Stimulated activated memory B cell treated with anti-CD40 and anti-IgM and Interleukin-4, amounts not matched to agents 10 μg/mL and 1 μg/mL and 100 μg/mL, for 72 hours (primary cell): Measurements from ENCODE around the gene TEX19.
A peak's percentile ranks its signal among the peaks of the same experiment; 100 is the strongest.

Experiments
- ATAC-seq: fragments of 150-1000 bp; cut with Tn5 transposase; 2 replicates; pipeline ENCODE4 v1.10.0; 2021
- H3K27ac Mint-ChIP-seq: one replicate; pipeline ENCODE4 v1.8.0; 2022; ENCODE audit warnings: mild to moderate bottlenecking, mixed read lengths
- H3K27me3 Mint-ChIP-seq: one replicate; pipeline ENCODE4 v1.8.0; 2022; ENCODE audit warnings: mixed read lengths
- H3K36me3 Mint-ChIP-seq: one replicate; pipeline ENCODE4 v1.8.0; 2022; ENCODE audit warnings: mixed read lengths
- H3K4me1 Mint-ChIP-seq: one replicate; pipeline ENCODE4 v1.8.0; 2022; ENCODE audit warnings: mixed read lengths
- H3K4me3 Mint-ChIP-seq: one replicate; pipeline ENCODE4 v1.8.0; 2022; ENCODE audit warnings: mild to moderate bottlenecking, moderate library complexity, mixed read lengths
- H3K9me3 Mint-ChIP-seq: one replicate; pipeline ENCODE4 v1.8.0; 2022; ENCODE audit warnings: mixed read lengths

Gene TEX19

GRCh38 chr17:82383411-82383810, 24.4 kb downstream of the TEX19 start:
- Mint-ChIP-seq H3K27me3 (peaks cover 72% of the 10 kb centered on the region), H3K9me3 (no peaks in the 10 kb centered on the region), H3K36me3 (no peaks in the 10 kb centered on the region), H3K27ac (no peak overlapping the region), H3K4me3 (no peak overlapping the region), H3K4me1 (peaks cover 24% of the 10 kb centered on the region)
- no peak for ATAC-seq

GRCh38 chr17:82384051-82384729, 25.1 kb downstream of the TEX19 start:
- Mint-ChIP-seq H3K4me1 (peaks cover 24% of the 10 kb centered on the region), H3K36me3 (no peaks in the 10 kb centered on the region), H3K27me3 (peaks cover 65% of the 10 kb centered on the region), H3K9me3 (no peaks in the 10 kb centered on the region), H3K4me3 (no peak overlapping the region), H3K27ac (no peak overlapping the region)
- ATAC-seq = no peak

GRCh38 chr17:82384730-82385481, 25.9 kb downstream of the TEX19 start:
- H3K27me3 Mint-ChIP-seq = peaks cover 59% of the 10 kb centered on the region
- H3K27ac Mint-ChIP-seq = no peak overlapping the region

GRCh38 chr17:82385559-82386254, 26.7 kb downstream of the TEX19 start:
- H3K27me3 Mint-ChIP-seq = peaks cover 51% of the 10 kb centered on the region
- H3K27ac Mint-ChIP-seq = no peak overlapping the region
- ATAC-seq = no peak
- H3K9me3 Mint-ChIP-seq = no peaks in the 10 kb centered on the region
- H3K4me1 Mint-ChIP-seq = peaks cover 18% of the 10 kb centered on the region
- no peaks in the 10 kb centered on the region for H3K36me3 Mint-ChIP-seq
- H3K4me3 Mint-ChIP-seq = no peak overlapping the region

More at GRCh38 chr17:82384730-82385481, 25.9 kb downstream of the TEX19 start:
- Mint-ChIP-seq H3K9me3 (no peaks in the 10 kb centered on the region), H3K4me1 (peaks cover 21% of the 10 kb centered on the region), H3K36me3 (no peaks in the 10 kb centered on the region), H3K4me3 (no peak overlapping the region)
- no peak for ATAC-seq

GRCh38 chr17:82386255-82386831, 27.3 kb downstream of the TEX19 start:
- H3K27ac Mint-ChIP-seq = no peak overlapping the region
- ATAC-seq = no peak
- peaks cover 44% of the 10 kb centered on the region for H3K27me3 Mint-ChIP-seq
- H3K4me1 Mint-ChIP-seq = peaks cover 14% of the 10 kb centered on the region
- H3K9me3 Mint-ChIP-seq = no peaks in the 10 kb centered on the region
- no peaks in the 10 kb centered on the region for H3K36me3 Mint-ChIP-seq
- H3K4me3 Mint-ChIP-seq = no peak overlapping the region

- no peak for ATAC-seq
- peaks cover 2% of the 10 kb centered on the region for H3K36me3 Mint-ChIP-seq
- H3K27me3 Mint-ChIP-seq = peaks cover 41% of the 10 kb centered on the region
- H3K27ac Mint-ChIP-seq = no peak overlapping the region
- H3K4me3 Mint-ChIP-seq = no peak overlapping the region
- H3K9me3 Mint-ChIP-seq = no peaks in the 10 kb centered on the region
- peaks cover 11% of the 10 kb centered on the region for H3K4me1 Mint-ChIP-seq
Observed at GRCh38 chr17:82386881-82387704, 28.0 kb downstream of the TEX19 start.

- ATAC-seq = no peak
- Mint-ChIP-seq H3K4me1 (peaks cover 11% of the 10 kb centered on the region), H3K27ac (no peak overlapping the region), H3K9me3 (no peaks in the 10 kb centered on the region), H3K36me3 (peaks cover 8% of the 10 kb centered on the region), H3K27me3 (peaks cover 35% of the 10 kb centered on the region), H3K4me3 (no peak overlapping the region)
Observed at GRCh38 chr17:82387705-82388106, 28.7 kb downstream of the TEX19 start.

DNA sequence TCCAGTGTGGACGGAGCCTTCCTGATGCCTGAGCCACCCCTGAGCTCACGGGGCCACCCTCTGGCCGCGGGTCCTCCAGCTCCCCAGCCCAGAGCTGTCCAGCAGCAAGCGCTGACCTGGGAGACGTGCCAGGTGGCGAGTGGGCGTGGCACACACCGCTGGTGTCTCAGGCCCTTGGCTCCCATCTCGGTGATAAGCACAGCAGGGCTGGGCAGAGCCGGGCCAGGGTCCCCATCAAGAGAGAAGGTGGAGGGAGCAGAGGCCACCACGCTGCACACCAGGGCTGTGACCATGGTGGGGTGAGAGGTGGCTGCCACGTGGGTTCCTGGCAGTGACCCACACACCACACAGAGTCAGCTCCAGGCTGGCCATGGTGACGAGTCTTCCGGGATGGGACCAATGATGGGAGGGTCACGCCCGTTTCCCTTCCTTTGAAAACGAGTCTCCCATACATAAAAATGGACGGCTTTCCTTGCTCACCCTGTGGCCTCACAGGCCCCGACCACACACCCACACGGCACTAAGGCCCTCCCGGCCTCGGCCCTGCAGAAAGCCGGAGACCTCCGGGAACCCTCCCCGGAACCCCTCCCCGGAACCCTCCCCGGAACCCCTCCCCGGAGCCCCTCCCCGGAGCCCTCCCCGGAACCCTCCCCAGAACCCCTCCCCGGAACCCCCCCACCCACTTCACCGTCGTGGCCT, 29.3 kb downstream of the TEX19 start:
- Mint-ChIP-seq H3K27me3 (peaks cover 28% of the 10 kb centered on the region), H3K4me3 (no peak overlapping the region), H3K9me3 (no peaks in the 10 kb centered on the region), H3K36me3 (peaks cover 15% of the 10 kb centered on the region), H3K27ac (no peak overlapping the region), H3K4me1 (peaks cover 11% of the 10 kb centered on the region)
- no peak for ATAC-seq

GRCh38 chr17:82388922-82389283, 29.9 kb downstream of the TEX19 start:
- Mint-ChIP-seq H3K9me3 (no peaks in the 10 kb centered on the region), H3K27ac (no peak overlapping the region), H3K4me3 (no peak overlapping the region), H3K4me1 (peaks cover 11% of the 10 kb centered on the region), H3K27me3 (peaks cover 23% of the 10 kb centered on the region), H3K36me3 (peaks cover 20% of the 10 kb centered on the region)
- ATAC-seq = no peak

GRCh38 chr17:82389379-82389778, 30.3 kb downstream of the TEX19 start:
- Mint-ChIP-seq H3K27me3 (peaks cover 22% of the 10 kb centered on the region), H3K4me1 (peaks cover 11% of the 10 kb centered on the region), H3K9me3 (no peaks in the 10 kb centered on the region), H3K4me3 (no peak overlapping the region), H3K27ac (no peak overlapping the region), H3K36me3 (peaks cover 24% of the 10 kb centered on the region)
- no peak for ATAC-seq

GRCh38 chr17:82390015-82390859, 31.2 kb downstream of the TEX19 start:
- Mint-ChIP-seq H3K4me3 (no peak overlapping the region), H3K27ac (no peak overlapping the region), H3K36me3 (peaks cover 32% of the 10 kb centered on the region), H3K4me1 (peaks cover 11% of the 10 kb centered on the region), H3K27me3 (peaks cover 15% of the 10 kb centered on the region), H3K9me3 (no peaks in the 10 kb centered on the region)
- peak; percentile 31 for ATAC-seq

DNA sequence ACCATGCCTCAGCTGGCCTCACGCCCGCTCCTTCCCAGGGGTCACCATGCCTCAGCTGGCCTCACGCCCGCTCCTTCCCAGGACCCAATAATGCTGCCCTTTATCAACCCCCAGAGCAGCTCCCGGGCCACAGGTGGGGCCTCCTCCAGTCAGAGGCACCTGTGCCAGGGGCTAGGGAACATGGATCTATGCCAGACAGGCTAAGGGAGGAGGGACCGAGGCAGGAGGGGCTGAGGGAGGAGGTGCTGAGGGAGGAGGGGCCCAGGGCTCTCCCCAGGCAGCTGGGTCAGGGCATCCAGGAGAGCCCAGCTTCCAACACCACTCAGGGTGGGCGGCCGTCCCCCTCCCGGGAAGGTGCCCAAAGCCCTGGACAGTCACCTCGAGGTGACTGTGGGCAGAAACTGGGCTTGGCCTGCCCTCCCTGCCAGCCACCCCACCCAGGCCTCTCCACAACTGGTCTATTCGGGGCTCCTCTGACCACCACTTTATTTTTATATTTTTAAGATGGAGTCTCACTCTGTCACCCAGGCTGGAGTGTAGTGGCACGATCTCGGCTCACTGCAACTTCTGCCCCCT, 31.9 kb downstream of the TEX19 start:
- peaks cover 11% of the 10 kb centered on the region for H3K4me1 Mint-ChIP-seq
- H3K4me3 Mint-ChIP-seq = no peak overlapping the region
- H3K27me3 Mint-ChIP-seq = peaks cover 8% of the 10 kb centered on the region
- no peak overlapping the region for H3K27ac Mint-ChIP-seq
- H3K9me3 Mint-ChIP-seq = no peaks in the 10 kb centered on the region
- H3K36me3 Mint-ChIP-seq = peaks cover 36% of the 10 kb centered on the region
- ATAC-seq = peak; percentile 38

DNA sequence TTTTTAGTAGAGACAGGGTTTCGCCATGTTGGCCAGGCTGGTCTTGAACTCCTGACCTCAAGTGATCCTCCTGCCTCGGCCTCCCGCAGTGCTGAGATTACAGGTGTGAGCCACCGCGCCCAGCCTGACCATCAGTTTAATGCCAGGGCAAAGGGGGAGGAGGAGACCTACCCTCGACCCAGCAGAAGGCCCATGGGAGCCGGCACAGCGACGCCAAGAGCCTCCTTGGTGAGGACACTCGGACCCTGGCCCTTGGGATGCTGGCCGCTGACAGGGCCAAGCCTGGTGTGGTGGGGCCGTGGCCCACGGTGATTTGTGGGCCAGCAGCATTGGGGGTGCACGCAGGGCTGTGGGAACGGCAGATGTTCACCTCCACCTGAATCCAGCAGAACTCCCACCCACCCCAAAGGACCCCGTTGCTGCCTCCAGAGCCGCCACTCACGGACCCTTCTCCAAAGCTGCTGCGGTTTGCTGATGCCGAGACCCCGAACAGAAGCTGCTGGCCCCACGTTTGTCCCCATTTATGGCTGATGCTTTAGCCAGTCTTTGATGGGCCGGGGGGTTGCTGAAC, 32.5 kb downstream of the TEX19 start:
- ATAC-seq = no peak
- Mint-ChIP-seq H3K27me3 (peaks cover 1% of the 10 kb centered on the region), H3K9me3 (no peaks in the 10 kb centered on the region), H3K36me3 (peaks cover 42% of the 10 kb centered on the region), H3K27ac (no peak overlapping the region), H3K4me1 (peaks cover 11% of the 10 kb centered on the region), H3K4me3 (no peak overlapping the region)
